ENCODE measurements around the gene CXCR6. TPM values are rescaled to one million over a fixed set of nuclear protein-coding genes. Genes with fewer than 3 reads are reported as not detected.

CXCR6 gene
- total and polyA plus RNA-seq, 2 of the 8 experiments (the other 6 are each of a cell fraction or from before 2014, with no cell fraction given) = not detected

- TF ChIP-seq ATF3 (IDR thresholded peaks at IDR 0.05; ENCODE audit: insufficient read depth, low read depth, low read length) (no peak), FOSL1 (IDR thresholded peaks at IDR 0.05; ENCODE audit: insufficient read depth, low read depth, low read length) (no peak), SP2 (IDR thresholded peaks at IDR 0.05; ENCODE audit: low read length) (no peak), KDM1A (IDR thresholded peaks at IDR 0.05; ENCODE audit: borderline replicate concordance, low read length) (no peak), CBX5 (IDR thresholded peaks at IDR 0.05; ENCODE audit: low read depth, low read length) (no peak), SIX5 (IDR thresholded peaks at IDR 0.05; ENCODE audit: low read depth, low read length) (no peak), USF2 (IDR thresholded peaks at IDR 0.05; ENCODE audit: low read length) (no peak)
These were observed 36.4 kb upstream of the CXCR6 start (continued) for GRCh38 chr3:45906681-45907407.
